NCI-H2171 treated with DMSO at 0.1 percent for 48 hours (cell line): ENCODE data around the gene MTRFR.
"Not testable (repeated sequence)": the region's sequence is repeated elsewhere in the genome, so short reads cannot be mapped to it uniquely, and the experiment has no call there.

Source experiments
- DNase-seq: peaks from one replicate; lab custom pipeline; 2025; lab: John Stamatoyannopoulos, UW

The MTRFR gene

DNA sequence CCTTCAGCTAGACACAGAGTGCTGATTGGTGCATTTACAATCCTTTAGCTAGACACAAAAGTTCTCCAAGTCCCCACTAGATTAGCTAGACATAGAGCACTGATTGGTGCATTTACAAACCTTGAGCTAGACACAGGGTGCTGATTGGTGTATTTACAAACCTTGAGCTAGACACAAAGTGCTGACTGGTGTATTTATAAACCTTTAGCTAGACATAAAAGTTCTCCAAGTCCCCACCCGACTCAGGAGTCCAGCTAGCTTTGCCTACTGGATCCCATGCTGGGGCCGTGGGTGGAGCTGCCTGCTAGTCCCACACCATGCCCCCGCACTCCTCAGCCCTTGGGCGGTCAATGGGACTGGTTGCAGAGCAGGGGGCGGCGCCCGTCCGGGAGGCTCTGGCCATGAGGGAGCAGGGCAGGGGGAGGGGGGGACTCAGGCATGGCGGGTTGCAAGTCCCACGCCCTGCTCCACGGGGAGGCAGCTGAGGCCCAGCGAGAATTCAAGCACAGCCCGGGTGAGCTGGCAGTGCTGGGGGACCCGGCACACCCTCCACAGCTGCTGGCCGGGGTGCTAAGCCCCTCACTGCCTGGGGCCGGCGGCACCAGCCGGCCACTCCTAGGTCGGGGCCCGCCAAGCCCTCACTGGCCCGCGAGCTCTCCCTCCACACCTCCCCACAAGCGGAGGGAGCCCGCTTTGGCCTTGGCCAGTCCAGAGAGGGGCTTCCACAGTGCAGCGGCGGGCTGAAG, 15.9 kb downstream of the MTRFR start:
- DNase-seq: not testable (repeated sequence)

DNA sequence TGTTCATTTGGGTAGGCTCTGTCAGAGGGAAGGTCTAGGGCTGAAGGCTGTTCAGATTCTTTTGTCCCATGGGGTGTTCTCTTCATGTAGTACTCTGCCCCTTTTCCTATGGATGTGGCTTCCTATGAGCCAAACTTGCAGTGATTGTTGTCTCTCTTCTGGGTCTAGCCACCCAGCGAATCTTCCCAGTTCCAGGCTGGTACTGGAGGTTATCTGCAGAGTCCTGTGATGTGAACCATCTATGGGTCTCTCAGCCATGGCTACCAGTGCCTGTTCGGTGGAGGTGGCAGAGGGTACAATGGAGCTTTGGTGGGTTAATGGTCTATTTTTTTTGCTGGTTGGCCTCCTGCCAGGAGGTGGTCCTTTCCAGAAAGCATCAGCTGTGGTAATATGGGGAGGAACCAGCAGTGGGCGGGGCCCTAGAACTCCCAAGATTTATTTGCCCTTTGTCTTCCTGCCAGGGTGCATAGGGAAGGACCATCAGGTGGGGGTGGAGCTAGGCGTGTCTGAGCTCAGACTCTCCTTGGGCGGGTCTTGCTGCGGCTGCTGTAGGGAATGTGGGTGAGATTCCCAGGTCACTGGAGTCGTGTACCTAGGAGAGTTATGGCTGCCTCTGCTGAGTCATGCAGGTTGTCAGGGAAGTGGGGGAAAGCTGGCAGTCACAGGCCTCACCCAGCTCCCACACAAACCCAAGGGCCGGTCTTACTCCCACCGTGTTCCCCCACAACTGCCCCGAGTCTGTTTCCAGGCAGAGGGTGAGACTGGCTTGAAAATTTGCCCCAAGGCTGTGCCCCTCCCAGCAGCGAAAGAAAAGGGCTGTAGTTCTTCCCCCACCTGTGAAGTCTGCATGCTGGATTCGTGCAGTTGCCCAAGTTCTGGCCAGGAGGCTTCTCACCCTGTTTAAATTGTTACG, 17.5 kb downstream of the MTRFR start:
- DNase-seq: peak; percentile 97

DNA sequence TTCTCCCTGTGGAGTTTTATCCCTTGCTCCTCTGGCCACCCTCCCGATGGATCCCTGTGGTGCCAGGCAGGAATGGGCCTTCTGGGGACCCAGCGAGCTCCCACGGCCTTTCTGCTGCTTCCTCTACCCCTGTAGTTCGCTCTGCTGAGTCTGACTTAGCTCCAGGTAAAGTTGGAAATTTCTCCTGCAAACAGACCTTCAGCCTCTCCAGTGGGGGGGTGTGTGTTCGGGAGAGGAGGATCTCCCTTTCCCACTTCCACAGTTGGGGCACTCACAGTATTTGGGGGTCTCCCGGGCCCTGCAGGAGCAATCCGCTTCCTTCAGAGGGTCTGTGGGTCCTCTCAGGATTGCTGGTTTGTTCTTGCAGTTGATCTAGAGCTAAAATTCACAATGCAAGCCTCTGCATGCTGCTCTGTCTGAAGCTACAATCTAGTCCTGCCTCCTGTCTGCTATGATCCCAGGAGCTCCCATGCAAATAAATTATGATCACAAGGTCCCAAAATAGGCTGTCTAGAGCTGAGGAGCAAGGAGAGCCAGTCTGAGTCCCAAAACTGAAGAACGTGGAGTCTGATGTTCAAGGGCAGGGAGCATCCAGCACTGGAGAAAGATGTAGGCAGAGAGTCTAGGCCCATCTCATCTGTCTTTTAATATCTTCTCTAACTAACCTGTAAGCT, 18.3 kb downstream of the MTRFR start:
- DNase-seq: peak; percentile 61

DNA sequence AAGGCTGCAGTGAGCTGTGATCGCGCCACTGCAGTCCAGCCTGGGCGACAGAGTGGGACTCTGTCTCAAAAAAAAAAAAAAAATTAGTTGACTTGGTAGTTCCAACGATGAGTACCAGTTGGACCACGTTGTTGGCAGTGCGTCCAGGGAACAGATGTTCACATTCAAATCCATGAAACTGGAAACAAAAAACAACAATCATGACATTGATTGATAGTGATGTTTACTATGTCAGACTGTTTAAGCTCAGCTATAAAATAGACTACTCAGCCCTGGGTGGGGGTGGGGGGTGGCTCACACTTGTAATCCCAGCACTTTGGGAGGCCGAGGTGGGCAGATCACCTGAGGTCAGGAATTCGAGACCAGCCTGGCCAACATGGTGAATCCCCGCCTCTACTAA, 19.1 kb downstream of the MTRFR start:
- DNase-seq: peak; percentile 87

DNA sequence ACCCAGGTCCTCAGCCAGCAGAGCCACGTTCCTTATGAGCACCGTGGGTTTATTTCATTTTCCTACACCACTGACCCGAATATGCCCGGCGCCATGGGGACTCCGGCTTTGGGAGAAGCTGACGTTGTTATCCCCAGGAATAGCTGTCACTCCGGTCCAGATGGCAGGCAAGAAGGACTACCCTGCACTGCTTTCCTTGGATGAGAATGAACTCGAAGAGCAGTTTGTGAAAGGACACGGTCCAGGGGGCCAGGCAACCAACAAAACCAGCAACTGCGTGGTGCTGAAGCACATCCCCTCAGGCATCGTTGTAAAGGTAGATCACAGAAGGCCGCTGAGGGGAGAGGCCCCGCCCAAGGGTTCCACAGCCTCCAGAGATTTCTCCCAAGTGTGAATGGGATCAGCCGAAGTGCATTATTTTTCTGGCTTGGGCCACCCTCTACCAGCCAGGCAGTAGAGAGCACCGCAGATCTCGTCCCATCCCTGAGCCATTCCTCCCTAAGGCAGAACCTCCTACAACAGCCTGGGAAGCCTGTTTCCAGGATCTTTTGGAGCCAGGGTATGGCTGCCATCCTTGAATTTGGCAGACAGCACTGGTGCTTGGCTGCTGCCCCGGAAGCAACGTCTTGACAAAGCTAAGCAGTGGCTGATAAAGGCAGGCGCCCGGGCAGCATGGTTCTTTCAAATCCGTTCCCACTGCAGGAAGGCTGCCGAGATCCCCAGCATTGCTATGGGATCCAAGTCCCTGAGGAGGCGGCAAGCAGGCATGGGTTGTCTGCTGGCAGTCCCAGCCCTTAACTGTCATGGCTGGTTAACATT, 20.6 kb downstream of the MTRFR start:
- no peak for DNase-seq

DNA sequence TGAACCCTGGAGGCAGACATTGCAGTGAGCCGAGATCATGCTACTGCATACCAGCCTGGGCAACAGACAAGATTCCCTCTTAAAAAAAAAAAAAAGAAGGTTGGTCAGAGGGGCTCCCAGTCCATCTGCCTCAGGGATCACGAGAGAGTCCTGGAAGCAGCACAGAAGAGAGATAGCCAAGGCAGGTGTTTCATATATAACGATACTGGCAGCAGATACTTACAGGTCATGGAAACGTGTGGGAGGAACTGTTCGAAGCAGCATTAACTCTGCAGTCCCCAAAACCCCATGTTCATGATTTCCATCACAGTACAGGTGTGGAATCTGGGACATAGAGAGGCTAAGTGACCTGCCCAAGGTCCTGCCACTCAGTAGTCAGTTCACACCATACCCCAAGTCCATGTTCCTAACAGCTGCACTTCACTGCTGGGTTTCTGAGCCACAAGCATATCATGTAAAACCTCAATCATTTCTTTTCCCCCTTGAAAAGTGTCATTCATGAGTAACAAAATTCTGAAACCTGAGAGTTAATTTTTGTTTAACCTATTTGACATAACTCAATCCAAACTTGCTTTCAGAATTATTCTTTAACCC, 21.7 kb downstream of the MTRFR start:
- no peak for DNase-seq

DNA sequence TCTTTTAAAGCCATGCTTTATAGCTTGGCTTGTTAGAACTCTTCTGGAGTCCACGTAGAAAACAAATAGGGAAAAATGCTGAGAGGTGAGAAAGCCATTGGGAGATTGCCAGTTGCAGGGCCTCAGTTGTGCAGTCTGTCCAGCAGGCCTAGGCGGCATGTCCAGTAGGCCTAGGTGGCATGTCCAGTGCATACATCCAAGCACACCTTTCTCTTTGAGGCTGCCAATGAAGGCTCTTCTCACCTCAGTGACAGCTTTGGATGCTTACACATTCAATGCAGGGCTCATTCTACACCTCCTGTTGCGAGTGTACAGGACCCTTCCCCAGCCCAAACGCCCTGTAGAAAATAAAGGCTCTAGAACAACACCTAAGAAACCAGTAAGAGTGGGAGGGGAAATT, 25.4 kb downstream of the MTRFR start:
- no peak for DNase-seq

DNA sequence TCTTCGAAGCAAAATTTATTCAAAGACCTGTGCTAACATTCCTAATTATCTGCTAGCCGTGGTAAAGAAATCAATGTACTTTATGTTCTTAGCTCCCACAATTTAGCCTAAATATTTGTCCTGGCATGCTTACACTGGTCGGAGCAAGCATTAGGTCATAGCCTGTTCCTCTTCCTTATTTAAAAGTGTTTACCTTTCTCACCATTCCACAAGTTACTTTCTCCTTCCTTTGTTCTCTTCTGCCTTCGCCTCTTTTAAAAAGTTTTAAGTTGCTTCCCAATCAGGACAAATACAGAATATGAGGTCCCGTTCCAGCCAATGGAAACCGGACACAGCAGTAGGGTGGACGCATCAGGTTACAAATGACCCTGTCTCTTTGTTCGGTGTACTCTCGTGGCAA, 26.8 kb downstream of the MTRFR start:
- DNase-seq: no peak

DNA sequence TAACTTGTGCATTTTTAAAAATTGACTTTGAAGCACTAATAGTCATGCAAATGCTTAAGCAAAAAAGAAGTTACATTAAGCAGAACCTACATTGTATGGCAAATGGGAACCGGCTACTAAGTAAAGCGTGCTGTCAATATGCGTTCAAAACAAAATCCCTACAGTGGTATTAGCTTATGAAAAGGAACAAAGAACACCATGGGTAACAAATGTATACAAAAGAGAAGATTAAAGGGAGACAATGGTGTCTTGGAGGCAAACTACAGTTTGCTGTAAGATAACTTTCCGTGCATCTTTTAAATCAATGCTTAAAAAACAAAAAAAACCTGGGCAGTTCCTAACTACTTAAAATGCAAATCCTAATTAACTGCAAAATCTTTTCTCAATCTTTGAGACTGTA, 28.0 kb downstream of the MTRFR start:
- DNase-seq: no peak

DNA sequence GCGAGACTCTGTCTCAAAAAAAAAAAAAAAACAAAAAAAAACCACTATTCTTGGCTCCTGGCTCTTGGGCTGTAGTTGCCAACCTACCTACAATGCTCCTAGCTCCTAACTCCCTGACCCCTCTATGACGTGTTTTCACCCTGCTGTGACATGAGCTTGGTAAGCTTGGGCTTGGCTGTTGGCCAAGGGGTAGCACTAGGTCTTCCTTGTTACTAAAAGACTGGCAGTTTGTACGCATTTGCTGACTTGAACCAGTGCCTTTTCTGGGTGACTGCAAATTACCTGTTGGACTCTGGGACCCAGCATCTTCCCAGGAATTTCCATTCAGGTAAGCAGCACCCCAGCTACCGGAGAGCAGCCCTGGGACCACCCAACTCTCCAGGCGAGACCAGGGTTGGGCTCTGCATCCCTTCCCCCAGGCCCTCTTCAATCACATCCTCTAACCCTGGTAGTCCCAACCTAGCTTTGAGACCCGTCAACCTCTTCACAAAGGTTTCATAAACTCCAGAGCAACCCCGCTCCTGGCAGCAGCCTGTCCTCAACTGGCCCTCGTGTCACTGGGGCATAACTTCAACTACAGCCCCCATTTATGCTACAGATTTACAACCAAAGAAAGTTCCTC, 30.1 kb downstream of the MTRFR start:
- DNase-seq: no peak

DNA sequence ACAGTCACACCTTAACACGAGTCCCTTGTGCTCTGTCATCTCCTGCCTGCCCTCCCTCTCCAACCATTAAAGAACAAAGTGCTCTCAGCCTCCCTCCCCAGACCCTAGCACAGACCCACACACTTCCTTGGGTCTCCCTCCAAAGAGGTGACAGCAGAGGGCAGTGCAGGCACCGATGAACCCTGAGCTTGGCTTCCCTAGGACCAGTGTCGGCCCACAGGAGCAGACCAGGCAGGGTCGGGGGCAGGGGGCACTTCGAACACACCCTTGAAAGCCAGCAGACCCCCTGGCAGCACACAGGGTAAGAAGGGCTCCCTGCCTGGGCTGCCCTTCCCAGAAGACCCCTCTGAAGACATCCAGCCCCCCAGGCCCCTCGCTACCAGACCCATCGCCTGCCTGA, 31.4 kb downstream of the MTRFR start:
- DNase-seq: no peak

DNA sequence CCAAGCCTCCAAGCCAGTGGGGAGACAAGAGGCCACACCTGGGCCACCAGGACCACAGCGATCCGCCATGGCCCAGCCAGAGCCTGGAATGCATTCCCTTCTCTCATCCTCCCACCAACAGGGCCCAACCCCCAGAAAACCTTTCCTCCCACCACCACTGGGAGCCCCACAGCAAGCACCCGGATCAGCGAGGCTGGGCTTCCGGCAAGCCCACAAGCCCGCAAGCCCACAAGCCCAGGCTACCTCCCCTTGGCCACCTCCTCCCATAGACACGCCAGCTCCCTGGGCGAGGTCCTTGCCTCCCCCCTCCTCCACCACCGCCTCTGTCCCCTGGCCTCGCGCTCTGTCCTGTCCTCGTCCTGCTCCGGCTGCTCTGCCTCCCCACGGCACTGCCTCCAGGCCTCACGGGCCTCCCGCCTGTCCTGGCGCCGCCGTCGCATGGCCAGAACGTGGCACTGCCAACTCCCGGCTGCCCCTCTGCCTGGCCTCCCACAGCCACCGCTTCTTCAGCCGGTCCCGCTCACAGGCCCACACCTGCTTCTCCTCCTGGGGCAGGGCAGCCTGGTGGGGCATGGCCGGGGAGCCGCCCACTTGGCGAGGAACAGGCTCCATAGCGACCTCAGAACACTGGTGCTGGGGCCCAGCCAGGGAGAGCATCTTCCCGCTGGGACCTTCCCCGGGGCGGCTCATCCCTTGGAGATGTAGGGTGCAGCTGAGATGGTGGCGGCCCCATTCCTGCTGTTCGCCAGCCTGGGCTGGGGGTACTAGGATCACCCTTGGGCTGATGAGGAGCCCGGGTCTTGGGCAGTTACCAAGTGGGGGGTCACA, 32.8 kb downstream of the MTRFR start:
- DNase-seq: no peak

DNA sequence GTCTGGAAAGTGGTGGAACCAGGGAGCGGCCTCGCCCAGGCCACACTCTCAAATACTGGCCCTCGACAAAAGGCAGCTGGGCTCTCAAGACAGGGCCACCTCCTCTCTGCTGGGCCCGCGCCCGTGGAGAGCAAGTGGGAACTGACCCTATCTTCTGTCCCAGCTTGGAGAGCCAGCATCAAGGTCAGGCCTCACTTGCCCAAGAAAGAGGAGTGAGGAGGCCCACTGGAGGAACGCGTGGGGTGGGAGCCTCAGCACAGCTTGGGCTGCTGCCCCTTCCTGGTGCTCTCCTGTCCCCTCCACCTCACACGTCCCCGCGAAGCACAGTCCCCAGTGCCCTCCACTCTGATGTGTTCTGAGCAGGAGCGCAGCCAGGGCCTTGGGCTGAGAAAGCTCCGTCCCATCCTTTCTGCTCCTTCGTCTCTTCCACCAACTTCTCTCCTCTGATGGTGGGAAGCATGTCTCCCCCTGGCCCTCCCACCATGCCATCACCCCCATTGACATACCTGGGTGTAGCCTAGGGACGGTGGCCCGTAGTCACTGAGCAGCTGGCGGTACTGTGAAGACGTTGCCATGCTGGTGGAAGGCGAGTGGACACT, 33.5 kb downstream of the MTRFR start:
- DNase-seq: no peak

DNA sequence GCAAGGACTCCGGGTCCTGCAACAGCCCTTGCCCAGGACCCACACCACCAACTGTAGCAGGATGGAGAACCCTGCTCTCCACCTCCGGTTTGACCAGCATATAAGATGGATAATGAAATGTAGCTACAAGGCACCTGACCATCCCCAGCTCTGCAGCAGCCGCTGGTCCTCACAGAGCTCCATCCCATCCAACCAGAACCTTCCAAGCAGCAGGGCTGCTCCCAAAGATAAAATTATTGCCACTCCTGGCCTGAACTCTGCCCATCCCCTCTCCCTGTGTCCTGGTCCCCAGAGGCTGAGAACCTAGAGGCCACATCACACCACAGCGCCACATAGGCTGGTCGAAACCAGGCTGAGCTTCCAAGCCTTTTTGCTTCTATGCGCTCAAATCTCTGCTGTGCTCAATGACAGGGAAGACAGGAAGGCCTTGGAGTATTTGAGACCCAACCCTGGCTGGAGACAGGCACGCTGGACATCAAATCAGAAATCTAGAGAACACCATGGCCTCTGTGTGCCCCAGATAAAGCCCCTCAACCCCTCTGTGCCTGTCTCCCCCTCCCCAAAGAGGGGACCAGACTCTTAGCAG, 34.2 kb downstream of the MTRFR start:
- DNase-seq: no peak

DNA sequence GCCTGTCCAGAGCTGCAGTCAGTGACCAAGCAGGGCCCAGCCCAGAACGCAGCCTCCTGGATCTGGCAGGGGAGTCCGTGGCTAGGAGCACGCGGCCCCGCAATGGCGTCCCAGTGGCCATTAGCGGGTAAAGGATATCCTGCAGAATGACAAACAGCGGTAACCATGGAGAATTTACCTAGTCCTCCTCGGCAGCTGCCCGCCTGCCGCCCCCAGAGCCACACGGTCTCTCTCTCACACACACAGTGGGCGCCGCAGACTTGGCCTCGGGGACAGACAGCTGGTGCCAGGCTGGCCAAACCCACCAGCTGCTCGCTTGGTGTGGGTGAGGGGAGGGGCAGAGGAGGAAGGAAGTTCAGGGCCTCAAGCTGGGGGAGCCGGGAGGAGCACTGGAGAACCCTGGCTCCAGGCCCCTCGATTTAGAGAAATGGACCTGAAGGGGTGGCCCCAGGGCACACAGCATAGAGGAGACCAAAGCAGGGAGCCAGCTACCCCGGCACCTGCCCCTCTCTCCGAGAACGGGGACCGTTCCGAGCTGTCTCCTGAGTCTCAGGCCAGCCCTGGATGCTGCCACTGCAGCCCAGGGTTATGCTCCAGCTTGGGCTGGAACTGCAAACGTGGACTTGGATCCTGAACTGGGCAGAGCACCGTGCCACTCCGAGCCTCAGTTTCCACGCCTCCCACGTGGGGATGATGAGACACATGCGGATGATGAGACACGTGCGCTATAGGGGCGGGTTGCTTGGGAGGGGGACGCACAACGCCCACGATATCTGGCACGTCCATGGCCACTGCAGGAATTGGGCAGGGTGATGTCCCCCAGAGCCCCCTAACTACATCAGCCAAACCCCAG, 35.0 kb downstream of the MTRFR start:
- DNase-seq: peak; percentile 50

DNA sequence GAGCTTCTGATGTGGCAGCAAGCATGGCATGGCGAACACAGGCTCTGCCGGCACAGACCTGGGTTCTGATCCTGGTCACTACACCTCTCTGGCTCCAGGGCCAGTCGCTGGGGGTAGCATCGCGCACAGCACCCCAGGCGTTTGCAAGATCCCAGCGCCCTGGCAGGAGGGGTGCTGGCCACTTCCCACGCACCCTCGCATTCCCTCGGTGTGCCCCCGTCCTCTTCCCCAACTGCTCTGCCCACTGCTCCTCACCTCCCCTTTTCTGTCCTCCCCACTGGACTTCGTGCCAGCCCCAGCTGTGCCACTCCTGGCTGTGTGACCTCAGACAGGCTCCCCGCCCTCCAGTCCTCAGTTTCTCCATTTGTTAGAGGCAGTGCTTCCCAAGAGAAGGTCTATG, 35.6 kb downstream of the MTRFR start:
- no peak for DNase-seq

DNA sequence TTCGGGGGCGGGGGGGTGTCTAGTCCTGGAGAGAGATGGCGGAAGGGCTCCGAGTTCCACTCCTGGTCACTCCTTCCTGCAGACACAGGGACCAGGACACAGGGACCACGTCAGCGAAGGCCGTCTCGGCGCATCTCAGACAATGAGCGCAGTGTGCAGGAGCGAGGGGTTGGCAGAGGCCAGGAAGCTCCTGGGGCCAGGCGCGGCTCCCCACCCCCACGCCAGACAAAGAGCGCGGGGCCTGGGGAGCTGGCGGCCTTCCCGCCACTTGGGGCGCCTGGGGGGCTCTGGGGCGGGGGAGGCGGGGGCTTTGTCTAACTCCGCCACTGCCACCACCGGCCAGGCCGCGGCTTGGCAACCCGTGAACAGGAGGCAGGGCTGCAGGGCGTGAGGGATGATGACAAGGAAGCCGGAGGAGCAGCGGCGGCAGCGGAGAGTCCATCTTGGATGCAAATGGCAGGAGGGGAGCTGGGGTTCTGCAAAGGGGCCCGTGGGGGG, 36.2 kb downstream of the MTRFR start:
- no peak for DNase-seq

DNA sequence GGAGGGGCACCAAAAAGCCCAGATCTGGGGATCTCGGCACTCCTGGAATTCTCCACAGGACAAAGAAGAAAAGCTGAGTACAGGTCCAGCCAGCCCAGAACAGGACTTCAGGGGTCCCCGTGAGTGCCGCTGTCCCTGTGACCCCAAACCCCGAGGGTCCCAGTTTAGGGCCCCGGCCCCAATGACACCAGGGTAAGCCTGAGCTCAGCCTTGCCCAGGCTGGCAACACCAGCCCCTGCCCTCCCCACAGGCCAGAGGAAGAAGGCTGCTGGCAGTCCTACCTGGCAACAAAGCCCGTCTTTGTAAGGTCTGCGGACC, 36.6 kb downstream of the MTRFR start:
- no peak for DNase-seq
